Effector memory CD4-positive, alpha-beta T cell (primary cell): ENCODE data around the gene TMX2.

Source experiments
- DNase-seq, 3 donors: peaks; one replicate each; pipeline ENCODE4 v3.0.0-alpha.2; 2020
- H3K27ac ChIP-seq: 2 replicates; pipeline ENCODE4 v1.7.0; 2013; ENCODE audit warnings: mild to moderate bottlenecking, low read length, moderate library complexity; ENCODE audit not compliant: insufficient read depth, poor library complexity, severe bottlenecking
- H3K27me3 ChIP-seq: replicated peaks from 2 replicates; pipeline ENCODE4 v1.7.0; 2013; ENCODE audit warnings: mild to moderate bottlenecking, low read length; ENCODE audit not compliant: insufficient read depth, control insufficient read depth, poor library complexity, severe bottlenecking
- H3K36me3 ChIP-seq: 2 replicates; pipeline ENCODE4 v1.7.0; 2013; ENCODE audit warnings: mild to moderate bottlenecking, low read length, moderate library complexity; ENCODE audit not compliant: control insufficient read depth, insufficient read depth
- H3K4me1 ChIP-seq: 2 replicates; pipeline ENCODE4 v1.7.0; 2013; ENCODE audit warnings: low read length, mild to moderate bottlenecking; ENCODE audit not compliant: control insufficient read depth, insufficient read depth, poor library complexity, severe bottlenecking
- H3K4me3 ChIP-seq: 2 replicates; pipeline ENCODE4 v1.7.0; 2013; ENCODE audit warnings: low read length, low read depth, mild to moderate bottlenecking; ENCODE audit not compliant: insufficient read depth, poor library complexity, severe bottlenecking
- H3K9me3 ChIP-seq: 2 replicates; pipeline ENCODE4 v1.7.0; 2013; ENCODE audit warnings: mild to moderate bottlenecking, low read length, moderate library complexity; ENCODE audit not compliant: control insufficient read depth

The TMX2 gene

DNA sequence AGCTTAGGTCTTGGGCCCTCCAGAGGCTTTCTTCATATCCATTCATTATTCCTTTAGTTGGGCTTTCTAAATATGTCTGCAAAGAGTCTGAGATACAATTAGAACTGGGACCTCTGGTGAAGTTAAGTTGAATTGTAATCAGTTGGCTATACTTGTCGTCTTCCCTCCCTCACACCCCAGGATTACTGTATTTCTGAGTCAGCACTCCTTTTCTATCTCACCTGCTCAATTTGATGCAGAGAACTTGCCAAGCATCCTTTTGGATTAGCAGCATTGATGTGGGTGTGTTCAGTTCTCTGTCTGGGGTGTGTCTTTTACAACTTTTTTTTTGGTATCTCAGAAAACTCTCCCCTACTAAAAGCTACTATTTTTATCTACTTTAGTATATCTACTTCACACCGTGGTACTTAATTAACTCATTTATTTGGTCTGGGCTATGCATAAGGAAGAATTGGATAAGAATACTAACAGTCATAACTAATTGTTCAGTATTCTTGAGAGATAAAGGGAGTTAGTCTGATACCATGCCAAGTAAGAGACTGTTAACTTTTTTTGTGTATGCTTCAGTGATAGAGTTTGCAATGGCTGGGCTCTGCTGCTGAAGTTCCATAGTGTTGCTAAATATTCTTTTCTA lies 64.3 kb downstream of the TMX2 start:
- Histone ChIP-seq H3K27me3 (no peaks in the 10 kb centered on the region), H3K36me3 (no peaks in the 10 kb centered on the region), H3K27ac (no peak overlapping the region), H3K9me3 (no peaks in the 10 kb centered on the region), H3K4me1 (no peaks in the 10 kb centered on the region), H3K4me3 (no peak overlapping the region)
- DNase-seq: no peak

DNA sequence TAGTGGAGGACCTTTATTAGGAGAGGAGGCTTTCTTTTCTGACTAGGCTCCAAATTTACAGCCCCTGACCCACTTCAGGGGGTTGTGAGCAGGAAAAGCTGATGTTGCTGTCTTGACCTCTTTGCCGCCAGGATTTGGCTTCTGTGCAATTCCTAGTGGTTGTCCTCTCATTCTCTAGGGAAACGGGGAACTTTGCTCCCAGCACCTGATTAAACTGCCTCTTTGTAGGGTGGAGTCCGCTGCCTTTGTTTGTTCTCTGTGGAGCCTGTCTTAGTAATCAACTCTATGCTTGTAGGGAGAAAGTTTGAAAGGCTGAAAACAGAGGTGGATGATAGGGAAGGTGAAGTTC lies 65.5 kb downstream of the TMX2 start:
- Histone ChIP-seq H3K36me3 (no peaks in the 10 kb centered on the region), H3K27me3 (no peaks in the 10 kb centered on the region), H3K27ac (no peak overlapping the region), H3K9me3 (no peaks in the 10 kb centered on the region), H3K4me1 (no peaks in the 10 kb centered on the region), H3K4me3 (no peak overlapping the region)
- DNase-seq: no peak

DNA sequence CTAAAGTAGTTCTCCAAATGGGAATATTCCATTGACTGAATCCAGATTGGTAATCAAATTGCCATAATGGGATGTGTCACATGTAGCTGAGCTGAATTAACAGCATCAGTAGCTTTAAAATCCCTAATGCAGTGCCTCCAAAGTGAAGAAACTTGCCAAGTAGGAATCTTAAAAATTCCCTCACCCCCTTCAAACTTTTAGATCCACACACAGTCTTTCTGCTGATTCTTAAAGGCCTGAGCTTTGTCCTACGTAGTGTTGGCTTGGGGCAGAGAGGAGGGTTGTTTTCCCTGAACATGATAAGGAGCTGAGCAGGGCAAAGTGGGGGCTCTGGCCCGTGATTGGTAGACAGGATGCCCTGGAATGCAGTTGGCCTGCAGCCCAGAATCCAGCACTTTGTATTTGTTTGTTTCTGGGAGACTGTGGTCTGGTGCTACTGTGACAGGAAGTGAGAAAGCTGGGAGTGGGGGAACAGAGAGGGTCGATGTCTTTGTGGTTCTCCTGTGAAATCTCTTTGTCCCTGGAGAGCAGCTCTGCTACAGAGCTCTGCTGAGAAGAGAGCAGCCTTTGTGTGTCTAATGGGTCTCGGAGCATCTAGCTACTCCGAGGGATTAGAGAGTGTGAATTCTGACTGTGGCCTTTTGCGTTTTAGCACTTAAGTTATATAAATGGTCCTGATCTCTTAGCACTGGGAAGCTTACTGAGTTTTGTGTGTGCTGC lies 66.1 kb downstream of the TMX2 start:
- no peaks in the 10 kb centered on the region for H3K27me3 ChIP-seq
- no peak for DNase-seq
- H3K4me1 ChIP-seq: no peaks in the 10 kb centered on the region
- no peak overlapping the region for H3K27ac ChIP-seq
- no peak overlapping the region for H3K4me3 ChIP-seq
- H3K9me3 ChIP-seq: no peaks in the 10 kb centered on the region
- no peaks in the 10 kb centered on the region for H3K36me3 ChIP-seq

DNA sequence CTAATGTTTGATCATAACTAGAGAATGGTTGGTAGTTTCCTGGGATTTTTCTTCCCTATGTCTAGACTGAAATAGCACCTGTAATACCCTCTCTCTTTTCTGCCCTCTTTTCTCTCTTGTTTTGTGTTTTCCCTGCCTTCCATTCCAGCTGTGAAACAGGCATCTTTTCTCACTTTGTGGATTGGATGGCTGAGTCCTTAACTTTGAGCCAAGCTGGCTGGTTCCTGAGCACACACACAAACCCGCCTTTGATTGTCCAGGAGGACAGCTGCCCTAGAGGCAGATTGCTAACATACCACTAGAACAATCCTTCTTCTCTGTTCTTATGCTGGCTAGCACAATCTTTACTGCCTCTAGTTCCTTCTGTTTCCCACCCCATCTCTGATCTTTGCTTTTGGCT lies 66.9 kb downstream of the TMX2 start:
- Histone ChIP-seq H3K36me3 (no peaks in the 10 kb centered on the region), H3K4me3 (no peak overlapping the region), H3K27me3 (no peaks in the 10 kb centered on the region), H3K9me3 (no peaks in the 10 kb centered on the region), H3K27ac (no peak overlapping the region), H3K4me1 (no peaks in the 10 kb centered on the region)
- no peak for DNase-seq

DNA sequence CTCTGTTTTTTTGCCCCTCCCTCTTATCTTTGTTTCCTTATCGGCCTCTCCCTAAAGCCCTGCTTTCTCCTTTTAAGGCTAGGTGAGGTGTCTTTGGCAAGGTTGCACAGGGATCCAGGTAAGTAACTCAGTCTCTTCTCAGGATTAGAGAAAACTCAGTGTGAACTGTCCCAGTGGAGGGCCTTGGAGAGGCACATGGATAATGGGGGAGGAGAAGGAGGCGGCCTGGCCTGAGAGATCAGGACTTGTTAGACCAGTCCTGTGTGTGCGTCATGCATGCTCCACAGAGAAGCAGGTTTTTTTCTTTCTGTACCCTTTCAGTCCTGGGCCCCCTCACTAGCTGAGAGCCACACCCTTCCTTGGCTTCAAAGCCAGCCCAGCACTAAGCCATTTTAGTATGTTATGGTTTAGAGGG lies 69.1 kb downstream of the TMX2 start:
- H3K9me3 ChIP-seq: no peaks in the 10 kb centered on the region
- no peak for DNase-seq

DNA sequence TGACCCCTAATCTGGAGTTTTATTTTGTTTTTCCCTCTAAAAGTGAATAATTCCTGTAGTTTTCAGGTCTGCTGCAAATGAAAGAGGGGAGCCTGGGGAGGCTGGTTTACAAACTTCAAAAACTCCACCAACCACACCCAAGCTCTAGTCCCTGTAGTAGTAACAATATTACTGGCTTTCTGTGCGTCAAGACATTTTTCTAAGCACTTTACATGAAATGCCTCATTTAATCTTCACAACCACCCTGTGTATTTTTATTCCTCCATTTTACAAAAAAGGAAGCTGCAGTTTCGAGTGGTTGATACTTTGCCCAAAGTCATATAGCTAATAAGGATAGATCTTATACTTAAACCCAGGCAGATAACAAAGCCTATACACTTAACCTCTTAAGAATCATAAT lies 72.7 kb downstream of the TMX2 start:
- H3K27ac ChIP-seq: no peak overlapping the region
- no peaks in the 10 kb centered on the region for H3K27me3 ChIP-seq
- DNase-seq: no peak
- H3K9me3 ChIP-seq: no peaks in the 10 kb centered on the region
- H3K4me3 ChIP-seq: no peak overlapping the region
- H3K36me3 ChIP-seq: no peaks in the 10 kb centered on the region
- no peaks in the 10 kb centered on the region for H3K4me1 ChIP-seq

More for the DNA sequence above, 69.1 kb downstream of the TMX2 start:
- Histone ChIP-seq H3K27ac (no peak overlapping the region), H3K36me3 (no peaks in the 10 kb centered on the region), H3K27me3 (no peaks in the 10 kb centered on the region), H3K4me3 (no peak overlapping the region), H3K4me1 (no peaks in the 10 kb centered on the region)

DNA sequence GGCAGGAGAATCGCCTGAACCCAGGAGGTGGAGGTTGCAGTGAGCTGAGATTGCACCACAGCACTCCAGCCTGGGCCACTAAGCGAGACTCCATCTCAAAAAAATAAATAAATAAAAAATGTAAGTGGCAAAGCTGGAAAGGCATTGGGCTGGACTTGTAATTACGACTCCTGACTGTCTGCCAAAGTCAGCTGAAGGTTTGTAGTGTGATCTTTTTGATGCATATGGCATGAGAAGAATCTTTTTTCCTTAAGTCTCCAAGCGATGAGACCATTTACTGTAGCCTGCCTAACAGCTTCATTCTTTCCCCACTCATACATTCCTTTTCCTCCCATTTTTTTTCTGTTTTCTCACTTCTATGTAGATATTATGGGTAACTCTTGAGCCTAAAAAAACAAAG lies 74.0 kb downstream of the TMX2 start:
- Histone ChIP-seq H3K27ac (no peak overlapping the region), H3K27me3 (no peaks in the 10 kb centered on the region), H3K4me3 (no peak overlapping the region), H3K9me3 (no peaks in the 10 kb centered on the region), H3K36me3 (no peaks in the 10 kb centered on the region), H3K4me1 (peaks cover 5% of the 10 kb centered on the region)
- no peak for DNase-seq

DNA sequence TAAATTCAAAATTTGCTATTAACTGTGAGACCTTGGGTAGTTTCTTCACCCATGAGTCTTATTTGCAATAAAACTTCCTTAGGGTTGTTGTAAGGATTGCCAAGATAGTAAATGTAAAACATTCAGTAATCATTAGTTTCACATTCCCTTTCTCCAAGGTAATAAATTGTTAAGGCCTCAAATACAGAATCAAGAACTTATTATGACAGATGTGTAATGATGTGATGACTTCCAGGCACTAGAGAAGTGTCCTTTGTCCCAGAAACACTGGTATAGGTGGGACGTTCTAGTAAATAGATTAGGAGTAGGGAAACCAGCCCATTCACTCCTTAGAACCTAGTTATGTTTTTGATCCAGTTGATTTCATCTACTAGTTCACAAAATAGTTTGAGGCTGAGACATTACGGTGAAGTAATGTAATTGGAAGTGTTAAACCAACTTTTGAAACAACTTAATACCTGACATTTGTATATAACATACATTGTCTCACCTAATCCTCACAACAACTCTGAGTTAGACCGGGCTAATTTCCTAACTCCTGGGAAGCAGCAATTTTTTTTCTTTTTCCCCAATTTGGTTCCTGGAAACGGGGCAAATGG lies 74.7 kb downstream of the TMX2 start:
- peaks cover 11% of the 10 kb centered on the region for H3K4me1 ChIP-seq
- H3K4me3 ChIP-seq: no peak overlapping the region
- H3K27me3 ChIP-seq: no peaks in the 10 kb centered on the region
- no peak overlapping the region for H3K27ac ChIP-seq
- DNase-seq: no peak
- no peaks in the 10 kb centered on the region for H3K36me3 ChIP-seq
- H3K9me3 ChIP-seq: no peaks in the 10 kb centered on the region

DNA sequence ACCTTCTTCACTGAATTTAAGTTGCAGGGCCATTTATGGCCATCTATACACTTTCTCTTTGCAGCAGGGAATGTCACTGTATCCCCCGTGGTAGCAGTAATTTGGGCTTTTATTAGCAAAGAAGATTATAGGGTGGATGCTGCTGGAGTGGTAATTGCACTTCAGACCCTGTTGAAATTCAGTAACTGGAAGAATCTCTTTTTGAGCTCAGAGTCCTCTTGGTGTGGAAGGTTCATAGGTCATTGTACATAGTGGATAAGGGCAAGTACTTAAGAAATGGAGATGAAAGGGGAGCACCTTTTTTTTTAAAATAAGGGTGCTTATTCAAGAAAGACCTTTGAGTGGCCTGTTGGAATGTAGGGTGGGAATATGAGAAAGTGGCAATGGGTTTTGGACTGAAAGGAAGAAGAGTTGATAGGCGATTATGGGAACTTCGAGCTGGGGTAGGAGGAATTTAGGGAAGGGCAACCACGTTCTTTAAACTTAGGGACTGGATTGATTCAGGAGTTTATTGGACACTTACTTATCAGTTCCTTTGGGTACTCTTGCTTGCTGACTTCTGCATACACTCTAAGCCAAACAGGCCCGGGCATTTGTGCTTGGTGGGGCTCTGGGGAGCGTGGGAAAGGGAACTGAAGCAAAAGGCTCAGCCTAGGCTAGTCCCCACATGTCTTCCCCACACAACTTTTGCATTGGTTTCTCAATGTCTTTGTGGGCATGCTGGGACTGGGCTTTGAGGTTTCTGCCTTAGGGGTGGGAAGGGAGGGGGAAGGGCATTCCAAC lies 75.7 kb downstream of the TMX2 start:
- Histone ChIP-seq H3K27ac (no peak overlapping the region), H3K4me3 (no peak overlapping the region), H3K36me3 (no peaks in the 10 kb centered on the region), H3K27me3 (no peaks in the 10 kb centered on the region), H3K9me3 (no peaks in the 10 kb centered on the region), H3K4me1 (peaks cover 21% of the 10 kb centered on the region)
- DNase-seq: no peak

DNA sequence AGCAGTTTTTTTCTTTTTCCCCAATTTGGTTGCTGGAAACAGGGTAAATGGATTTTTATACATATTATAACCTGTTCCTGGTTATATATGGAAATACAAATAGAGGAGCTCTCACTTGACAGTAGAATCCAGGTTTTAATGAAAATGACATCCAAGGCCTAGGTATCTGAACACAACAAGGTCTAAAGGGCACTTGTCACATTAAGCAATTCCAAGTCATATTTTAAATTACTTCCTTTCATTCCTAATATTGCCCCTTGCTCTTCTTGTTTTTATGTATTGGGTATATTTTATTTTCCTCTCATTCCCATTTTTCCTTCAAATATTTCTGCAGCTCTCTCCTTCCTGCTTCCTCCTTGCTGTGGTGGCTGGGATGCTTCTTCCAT lies 76.3 kb downstream of the TMX2 start:
- no peak for DNase-seq
- Histone ChIP-seq H3K27ac (no peak overlapping the region), H3K4me3 (no peak overlapping the region), H3K4me1 (peaks cover 27% of the 10 kb centered on the region), H3K36me3 (no peaks in the 10 kb centered on the region), H3K27me3 (no peaks in the 10 kb centered on the region), H3K9me3 (no peaks in the 10 kb centered on the region)
